Hair follicular keratinocyte (primary cell): Measurements from ENCODE around the gene CDRT15. TPM values are rescaled to one million over a fixed set of nuclear protein-coding genes. Genes with fewer than 3 reads are reported as not detected.

Experiments
- total RNA-seq: library from RNA; depleted of rRNA; stranded (reverse); fragments of >200 nt; gene quantifications from 2 replicates; pipeline ENCODE4 v1.2.3, GENCODE V29; 2015

The CDRT15 gene
- not detected in 2 replicates for total RNA-seq

DNA sequence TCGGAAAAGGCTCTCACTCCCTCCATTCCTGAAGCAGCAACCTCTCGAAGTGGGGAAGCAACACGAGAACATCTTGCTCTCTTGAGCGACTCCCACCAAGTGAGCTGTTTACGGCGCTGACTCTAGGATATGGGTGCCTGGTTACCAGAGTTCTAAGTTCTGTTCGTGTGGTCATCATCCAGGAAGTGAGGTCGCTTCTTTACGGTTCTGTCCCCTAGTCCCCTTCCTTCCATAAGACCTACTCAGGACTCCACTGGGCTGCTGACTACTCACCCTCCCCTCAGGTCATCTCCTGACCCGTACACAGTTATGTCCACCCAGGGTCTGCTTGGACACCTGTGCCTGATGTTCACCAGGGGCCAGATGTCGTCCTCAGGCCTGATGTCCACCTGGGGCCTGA, at the start of gene CDRT15:
Gene CDRT15 (minus strand): TSS at position 101 of the 400 bp plus-strand sequence. CDS start 29 bp downstream, at position 72.

Other genes starting within 250 kb of the CDRT15 start
- 18.4 and 24.7 TPM in 2 replicates for gene COX10, start 167.4 kb downstream of the CDRT15 start, total RNA-seq
- 0.08 and 0.99 TPM in 2 replicates for gene HS3ST3B1, start 64.2 kb upstream of the CDRT15 start, total RNA-seq